Measurements from ENCODE around the gene RGS17.
"Not testable (repeated sequence)": the region's sequence is repeated elsewhere in the genome, so short reads cannot be mapped to it uniquely, and the experiment has no call there.

The RGS17 gene

GRCh38 chr6:153012856-153013255 lies 118.2 kb downstream of the RGS17 start:
- Histone ChIP-seq H3K27me3 (ENCODE audit: insufficient read depth, low read depth, severe bottlenecking) (no peaks in the 10 kb centered on the region), H3K36me3 (no peaks in the 10 kb centered on the region), H3K4me3 (ENCODE audit: low read depth, low read length) (no peak overlapping the region), H3K9me3 (ENCODE audit: severe bottlenecking) (no peaks in the 10 kb centered on the region), H3K27ac (no peak overlapping the region)
- no peak for TF ChIP-seq CTCF (IDR thresholded peaks at IDR 0.05; ENCODE audit: low read depth, low read length)
- DNase-seq, result no peak

GRCh38 chr6:153003366-153003690 lies 127.8 kb downstream of the RGS17 start:
- Histone ChIP-seq H3K27ac (peak overlapping the region; percentile 83), H3K9me3 (ENCODE audit: severe bottlenecking) (no peaks in the 10 kb centered on the region), H3K4me3 (ENCODE audit: low read depth, low read length) (peak overlapping the region; percentile 74), H3K27me3 (ENCODE audit: insufficient read depth, low read depth, severe bottlenecking) (no peaks in the 10 kb centered on the region), H3K36me3 (peaks cover 22% of the 10 kb centered on the region)
- TF ChIP-seq CTCF (IDR thresholded peaks at IDR 0.05; ENCODE audit: low read depth, low read length), result no peak
- no peak for DNase-seq

- Histone ChIP-seq H3K27me3 (ENCODE audit: insufficient read depth, low read depth, severe bottlenecking) (no peaks in the 10 kb centered on the region), H3K27ac (peak within 1 kb of the TSS; percentile 83), H3K4me3 (ENCODE audit: low read depth, low read length) (peak within 1 kb of the TSS; percentile 74), H3K36me3 (peaks cover 26% of the 10 kb centered on the region), H3K9me3 (ENCODE audit: severe bottlenecking) (no peaks in the 10 kb centered on the region)
- TF ChIP-seq CTCF (IDR thresholded peaks at IDR 0.05; ENCODE audit: low read depth, low read length), result no peak
- DNase-seq, result peak; percentile 96
Measured at GRCh38 chr6:153002613-153003365, 128.3 kb downstream of the RGS17 start, which contains the start of gene MTRF1L. Gene MTRF1L, minus strand, starts transcription at chr6:153002709. Its CDS starts 24 bp downstream, at chr6:153002685.

- peak overlapping the region; percentile 74 for H3K4me3 ChIP-seq (ENCODE audit: low read depth, low read length)
- peak overlapping the region; percentile 83 for H3K27ac ChIP-seq
- no peaks in the 10 kb centered on the region for H3K9me3 ChIP-seq (ENCODE audit: severe bottlenecking)
- no peak for DNase-seq
- no peak for TF ChIP-seq CTCF (IDR thresholded peaks at IDR 0.05; ENCODE audit: low read depth, low read length)
- H3K36me3 ChIP-seq, result peaks cover 33% of the 10 kb centered on the region
- no peaks in the 10 kb centered on the region for H3K27me3 ChIP-seq (ENCODE audit: insufficient read depth, low read depth, severe bottlenecking)
Measured at GRCh38 chr6:153001767-153002612, 129.1 kb downstream of the RGS17 start.

GRCh38 chr6:153000790-153001189 lies 130.3 kb downstream of the RGS17 start:
- peaks cover 44% of the 10 kb centered on the region for H3K36me3 ChIP-seq

GRCh38 chr6:153000243-153000642 lies 130.8 kb downstream of the RGS17 start:
- DNase-seq, result no peak
- Histone ChIP-seq H3K9me3 (ENCODE audit: severe bottlenecking) (no peaks in the 10 kb centered on the region), H3K36me3 (peaks cover 50% of the 10 kb centered on the region), H3K27ac (no peak overlapping the region), H3K27me3 (ENCODE audit: insufficient read depth, low read depth, severe bottlenecking) (no peaks in the 10 kb centered on the region), H3K4me3 (ENCODE audit: low read depth, low read length) (no peak overlapping the region)
- TF ChIP-seq CTCF (IDR thresholded peaks at IDR 0.05; ENCODE audit: low read depth, low read length), result no peak

More at GRCh38 chr6:153000790-153001189, 130.3 kb downstream of the RGS17 start:
- H3K4me3 ChIP-seq (ENCODE audit: low read depth, low read length); DNase-seq; H3K9me3 ChIP-seq (ENCODE audit: severe bottlenecking); H3K27ac ChIP-seq; H3K27me3 ChIP-seq (ENCODE audit: insufficient read depth, low read depth, severe bottlenecking): not testable (repeated sequence)

GRCh38 chr6:152999538-152999937 lies 131.5 kb downstream of the RGS17 start:
- not testable (repeated sequence) for H3K27me3 ChIP-seq (ENCODE audit: insufficient read depth, low read depth, severe bottlenecking); DNase-seq; H3K27ac ChIP-seq; H3K4me3 ChIP-seq (ENCODE audit: low read depth, low read length); H3K9me3 ChIP-seq (ENCODE audit: severe bottlenecking)
- peaks cover 53% of the 10 kb centered on the region for H3K36me3 ChIP-seq

All from WERI-Rb-1 (cell line).